IPS-NIHi7 (cell line): ENCODE results near the gene C19orf44.
"Not testable (repeated sequence)": the region's sequence is repeated elsewhere in the genome, so short reads cannot be mapped to it uniquely, and the experiment has no call there.

ENCODE experiments used
- DNase-seq: peaks from one replicate; pipeline ENCODE4 v3.0.0; 2012; ENCODE audit warnings: mixed read lengths; ENCODE audit errors: extremely low spot score

Gene C19orf44

DNA sequence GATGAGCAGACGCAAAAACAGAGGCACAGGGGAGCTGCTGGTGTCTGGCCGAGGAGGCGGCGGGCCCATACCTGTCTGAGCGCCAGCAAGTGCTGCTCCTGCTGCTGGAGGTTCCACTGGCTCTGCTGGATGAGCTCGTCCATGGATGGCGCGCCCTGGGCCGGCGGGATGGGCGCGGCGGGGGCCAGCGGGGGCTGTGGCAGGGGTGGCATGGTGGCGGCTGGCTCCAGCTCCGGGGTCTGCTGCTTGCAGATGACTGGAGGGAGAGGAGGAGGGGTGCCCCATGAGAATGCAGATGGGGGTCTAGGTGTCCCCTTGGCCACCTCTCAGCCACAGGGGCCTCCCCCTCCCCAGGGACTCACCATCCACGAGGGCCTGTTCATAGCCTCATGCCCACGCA lies 39.2 kb downstream of the C19orf44 start:
- no peak for DNase-seq

DNA sequence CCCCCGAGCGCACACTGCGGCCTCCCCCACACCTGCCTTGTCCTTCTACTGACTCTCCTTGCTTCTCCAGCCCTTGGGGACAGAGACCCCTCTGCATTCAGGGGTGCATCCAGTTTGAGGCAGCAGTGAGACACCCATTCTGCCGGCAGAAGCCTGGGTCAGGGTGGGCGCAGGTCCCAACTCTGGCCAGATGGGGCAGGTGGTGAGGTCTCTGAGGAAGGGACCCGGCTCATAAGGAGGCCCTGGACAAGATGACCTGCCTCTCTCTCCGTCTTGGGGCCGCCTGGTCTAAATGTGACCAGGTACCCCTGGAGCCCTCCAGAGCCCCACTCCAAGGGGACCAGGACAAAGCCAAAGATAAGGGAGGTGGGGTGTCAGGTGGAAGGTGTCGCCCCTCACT lies 39.9 kb downstream of the C19orf44 start:
- no peak for DNase-seq

DNA sequence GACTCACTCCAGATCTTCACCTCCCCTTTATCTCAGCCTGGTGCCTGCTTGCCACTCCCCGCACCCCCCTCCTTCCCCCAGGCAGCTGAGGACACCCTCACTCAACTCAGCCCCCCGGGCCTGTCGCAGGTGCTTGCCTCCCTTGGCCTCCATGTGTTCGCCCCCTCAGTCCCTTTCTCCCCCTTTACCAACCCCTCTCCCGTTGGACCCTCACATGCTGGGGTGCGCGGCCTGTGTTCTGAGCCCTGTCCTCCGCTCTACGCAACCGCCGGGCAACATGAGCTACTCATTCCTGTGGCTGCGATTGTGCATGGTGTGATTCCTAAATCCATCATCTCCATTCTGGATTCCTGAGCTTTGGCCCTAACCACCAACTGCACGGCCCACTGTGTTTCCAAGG lies 40.9 kb downstream of the C19orf44 start:
- DNase-seq = no peak

DNA sequence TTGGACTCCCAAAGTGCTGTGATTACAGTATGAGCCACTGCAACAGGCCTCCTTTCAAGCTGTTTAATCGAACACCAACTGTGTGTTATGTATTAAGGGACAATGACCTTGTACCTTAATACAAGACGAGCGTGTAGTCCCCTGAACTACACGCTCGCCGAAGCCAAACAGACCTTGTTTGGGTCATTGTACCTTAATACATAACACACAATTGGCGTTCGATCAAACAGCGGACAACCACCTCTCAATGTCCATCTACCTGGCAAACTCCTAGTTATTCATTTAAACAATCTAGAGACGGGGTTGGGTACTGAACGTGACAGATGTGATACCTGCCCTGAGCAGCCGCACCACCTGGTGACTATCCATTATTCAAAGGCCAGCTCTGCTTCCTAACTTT lies 44.8 kb downstream of the C19orf44 start:
- no peak for DNase-seq

DNA sequence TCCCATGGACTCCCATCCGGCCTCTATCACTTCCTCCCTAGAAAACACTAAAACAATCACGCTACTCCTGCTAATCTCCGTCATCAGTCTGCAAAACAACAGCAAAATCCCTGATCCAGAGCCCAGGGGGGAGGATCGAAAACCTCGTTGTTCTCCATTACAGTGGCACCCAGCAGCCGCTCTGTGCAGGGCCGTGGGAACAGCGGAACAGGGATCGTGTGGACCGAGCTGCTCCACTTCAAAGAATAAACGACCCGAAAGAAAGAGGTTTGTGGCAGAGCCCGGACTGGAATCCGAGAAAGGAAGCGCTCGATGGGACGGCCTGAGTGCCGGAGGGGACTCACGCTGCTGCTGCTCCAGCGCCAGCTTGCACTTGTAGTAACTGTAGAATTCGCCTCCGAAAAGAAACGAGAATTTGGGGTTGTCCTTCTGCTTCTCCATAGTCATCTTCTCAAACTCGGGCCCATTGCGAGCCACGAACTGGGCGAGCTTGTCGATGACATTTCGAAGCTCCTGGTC lies 45.4 kb downstream of the C19orf44 start:
- DNase-seq = no peak

DNA sequence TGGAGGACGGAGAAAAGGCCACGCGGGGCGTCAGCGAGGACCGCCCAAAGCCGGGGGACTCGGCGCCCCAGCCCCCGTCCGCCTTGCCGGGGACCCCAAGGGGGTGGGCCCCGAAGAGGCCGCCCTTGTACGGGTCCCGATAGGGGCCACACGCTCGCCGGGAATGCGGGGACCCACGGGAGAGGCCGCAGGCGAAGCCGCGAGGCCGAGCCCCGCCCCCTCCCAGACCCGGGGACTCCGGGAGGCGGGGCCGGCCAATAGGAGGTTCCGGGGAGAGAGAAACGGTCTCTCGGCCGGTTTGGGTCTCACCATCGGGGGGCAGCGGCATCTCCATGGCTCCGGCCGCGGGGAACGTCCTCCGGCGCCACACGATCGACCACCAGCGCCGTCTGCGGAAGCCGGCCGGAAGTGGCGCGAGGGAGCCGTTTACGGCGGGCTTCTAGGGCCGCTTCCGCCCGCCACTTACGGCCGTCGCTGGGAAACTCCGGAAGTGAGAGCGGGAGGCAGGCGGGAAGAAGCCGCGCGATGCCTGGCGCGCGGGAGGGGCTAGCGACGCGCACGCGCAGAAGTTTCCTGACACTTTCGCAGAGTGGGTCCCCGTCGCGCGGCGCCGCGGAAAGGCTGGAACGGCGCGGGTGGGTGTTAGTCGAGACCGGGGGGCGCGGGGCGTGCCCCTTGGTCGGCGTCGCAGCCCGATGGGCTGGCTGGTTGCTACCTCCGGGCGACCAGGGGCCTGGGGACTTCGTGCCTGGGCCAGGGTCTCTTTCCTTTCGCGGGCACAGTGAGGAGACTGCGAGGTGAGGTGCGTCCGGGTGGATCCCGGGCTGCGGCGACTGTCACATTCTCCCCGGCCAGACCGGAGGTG lies 46.1 kb downstream of the C19orf44 start, which contains the start of gene CHERP:
Gene CHERP, minus strand, starts transcription at position 393 of the 865 bp plus-strand sequence. Its CDS starts 59 bp downstream, at position 334.
- DNase-seq = peak; percentile 97

DNA sequence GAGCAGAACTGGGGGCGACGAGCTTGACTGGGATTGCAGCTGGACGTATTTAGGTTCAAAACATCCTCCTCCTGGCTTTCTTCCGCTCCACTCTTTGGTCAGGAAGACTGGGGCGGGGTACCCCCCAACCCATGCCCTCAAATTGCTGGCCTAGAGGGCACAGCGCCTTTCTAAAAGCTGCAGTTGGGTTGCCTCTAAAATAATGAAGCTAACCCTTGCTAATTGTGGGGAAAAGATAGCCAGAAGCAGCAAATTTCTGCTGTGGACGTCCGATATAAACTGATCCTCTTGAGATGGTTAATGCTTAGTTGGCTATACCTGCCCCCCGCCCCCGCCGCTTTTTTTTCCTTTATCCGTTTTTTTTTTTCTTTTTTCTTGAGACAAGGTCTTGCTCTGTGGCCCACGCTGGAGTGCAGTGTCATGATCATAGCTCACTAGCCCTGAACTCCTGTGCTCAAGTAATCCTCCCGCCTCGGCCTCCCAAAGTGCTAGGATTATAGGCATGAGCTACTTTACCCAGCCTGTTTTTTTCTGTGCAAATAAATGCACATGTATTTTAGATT lies 46.8 kb downstream of the C19orf44 start:
- DNase-seq = no peak

DNA sequence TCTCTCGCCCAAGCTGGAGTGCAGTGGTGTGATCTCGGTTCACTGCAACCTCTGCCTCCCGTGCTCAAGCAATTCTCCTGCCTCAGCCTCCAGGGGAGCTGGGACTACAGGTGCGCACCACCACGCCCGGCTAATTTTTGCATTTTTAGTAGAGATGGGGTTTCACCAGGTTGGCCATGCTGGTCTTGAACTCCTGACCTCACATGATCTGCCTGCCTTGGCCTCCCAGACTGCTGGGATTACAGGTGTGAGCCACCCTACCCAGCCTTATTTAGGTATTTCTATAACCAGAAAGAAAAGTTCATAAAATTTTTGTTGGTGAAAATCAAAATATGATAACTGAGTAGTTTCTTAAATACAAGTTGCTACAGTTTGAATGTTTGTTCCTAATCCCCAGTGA lies 47.5 kb downstream of the C19orf44 start:
- DNase-seq = not testable (repeated sequence)

DNA sequence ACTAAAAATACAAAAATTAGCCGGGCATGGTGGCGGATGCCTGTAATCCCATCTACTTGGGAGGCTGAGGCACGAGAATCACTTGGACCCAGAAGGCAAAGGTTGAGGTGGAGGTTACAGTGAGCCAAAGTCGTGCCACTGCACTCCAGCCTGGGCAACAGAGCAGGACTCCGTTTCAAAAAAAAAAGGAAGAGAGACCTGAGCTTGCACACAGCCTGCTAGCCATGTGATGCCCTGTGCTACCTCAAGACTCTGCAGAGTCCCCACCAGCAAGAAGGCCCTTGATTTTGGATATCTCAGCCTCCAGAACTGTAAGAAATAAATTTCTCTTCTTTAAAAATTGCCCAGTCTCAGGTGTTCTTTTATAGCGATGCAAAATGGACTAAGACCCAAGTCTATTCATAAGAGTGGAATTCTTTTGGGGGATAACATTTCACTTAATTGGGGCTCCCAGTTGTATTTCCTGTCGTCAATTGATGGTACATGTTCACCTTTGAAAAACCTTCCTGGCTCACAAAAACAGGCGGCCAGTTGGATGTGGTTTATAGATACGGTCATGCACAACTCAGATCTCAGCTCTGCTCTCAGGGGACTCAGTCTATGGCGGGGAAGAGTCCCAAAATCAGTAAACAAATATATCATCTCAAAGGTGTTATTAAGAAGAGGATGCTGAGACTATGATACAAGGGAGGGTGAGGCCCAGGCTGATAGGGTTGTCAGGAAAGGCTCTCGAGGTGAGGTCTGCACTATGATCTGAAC lies 48.5 kb downstream of the C19orf44 start:
- no peak for DNase-seq

DNA sequence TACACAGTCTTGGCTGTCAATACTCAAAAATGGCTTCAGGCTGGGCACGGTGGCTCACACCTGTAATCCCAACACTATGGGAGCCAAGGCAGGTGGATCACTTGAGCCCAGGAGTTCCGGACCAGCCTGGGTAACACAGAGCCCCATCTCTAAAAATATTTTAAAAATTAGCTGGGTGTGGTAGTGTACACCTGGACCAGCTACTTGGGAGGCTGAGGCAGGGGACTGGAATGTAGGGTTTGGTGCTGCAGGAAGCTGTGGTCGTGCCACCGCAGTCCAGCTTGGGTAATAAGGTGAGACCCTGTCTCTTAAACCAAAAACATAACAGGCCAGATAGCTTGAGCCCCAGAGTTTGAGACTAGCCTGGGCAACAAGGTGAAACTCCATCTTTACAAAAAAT lies 52.8 kb downstream of the C19orf44 start:
- DNase-seq = no peak

DNA sequence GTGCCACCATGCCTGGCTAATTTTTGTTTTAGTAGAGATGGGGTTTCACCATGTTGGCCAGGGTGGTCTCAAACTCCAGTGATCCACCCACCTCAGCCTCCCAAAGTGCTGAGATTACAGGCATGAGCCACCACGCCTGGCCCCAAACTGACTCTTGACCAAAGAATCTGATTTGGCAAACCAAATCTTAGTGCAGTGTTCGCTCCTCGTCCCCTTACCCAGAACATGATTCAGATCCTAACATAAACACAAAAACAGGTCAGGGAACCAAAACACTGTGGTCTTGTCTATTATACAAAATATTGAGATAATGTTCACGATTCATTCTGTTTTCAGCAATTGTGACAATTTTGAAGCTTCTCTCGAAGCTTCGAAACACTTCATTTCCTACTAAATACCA lies 55.7 kb downstream of the C19orf44 start:
- not testable (repeated sequence) for DNase-seq

DNA sequence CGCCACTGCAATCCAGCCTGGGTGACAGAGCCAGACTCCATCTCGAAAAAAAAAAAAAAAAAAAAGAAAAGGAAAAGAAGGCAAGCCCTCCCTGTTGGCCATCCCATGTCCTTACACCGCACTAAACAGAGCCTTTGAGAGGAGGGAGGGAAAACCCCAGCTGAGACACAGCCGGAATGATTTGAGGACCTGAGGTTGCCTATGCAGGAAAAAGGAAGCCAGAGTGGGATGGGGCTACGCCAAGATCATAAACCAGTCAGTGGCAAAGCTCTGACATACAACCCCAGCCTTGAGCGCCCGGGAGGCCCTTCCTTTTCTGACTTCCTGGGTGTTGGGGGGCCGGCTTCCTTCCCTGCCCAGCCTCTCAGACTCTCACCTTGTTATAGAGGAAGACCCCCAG lies 58.6 kb downstream of the C19orf44 start:
- no peak for DNase-seq

DNA sequence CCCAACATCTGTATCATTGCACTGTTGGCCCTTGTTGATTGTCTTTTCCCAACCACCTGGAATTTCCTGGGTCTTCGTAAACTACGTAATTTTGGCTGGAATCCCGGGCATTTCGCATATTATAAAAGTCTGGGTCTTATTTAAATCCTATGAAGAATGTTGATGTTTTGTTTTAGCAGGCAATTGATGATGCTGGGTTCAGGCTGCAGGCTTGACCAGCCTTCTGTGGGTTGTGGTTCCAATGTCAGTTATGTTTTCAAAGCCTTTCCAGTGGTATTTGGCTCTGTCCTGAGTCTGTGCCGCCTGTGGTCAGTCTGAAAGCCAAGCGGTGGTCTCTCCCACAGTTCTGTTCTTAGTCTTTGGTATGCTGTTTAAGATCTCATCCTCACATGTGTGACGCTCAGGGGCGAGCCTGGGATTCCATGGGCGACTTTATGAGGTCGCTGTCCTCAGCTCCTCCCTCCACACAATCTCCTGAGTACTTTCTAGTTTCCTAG lies 63.6 kb downstream of the C19orf44 start:
- no peak for DNase-seq

DNA sequence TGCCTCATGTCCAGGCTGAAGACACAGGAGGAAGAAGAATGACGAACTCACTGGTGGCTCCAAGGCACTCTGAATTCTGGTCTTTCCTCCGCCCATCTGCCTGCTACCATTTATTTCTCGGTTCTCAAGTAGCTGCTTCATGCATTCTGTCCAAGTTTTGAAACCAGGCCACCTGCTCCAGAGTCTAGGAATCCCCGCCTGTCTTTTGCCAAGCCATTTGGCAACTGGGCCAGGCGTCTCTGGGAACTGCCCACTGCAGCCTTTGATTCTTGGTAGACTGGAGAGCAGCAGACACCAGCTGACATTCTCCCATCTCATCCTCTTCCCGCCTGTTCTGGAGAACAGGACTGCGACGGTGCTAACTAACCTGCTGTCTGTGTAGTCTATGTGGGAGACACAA lies 65.2 kb downstream of the C19orf44 start:
- DNase-seq = no peak

DNA sequence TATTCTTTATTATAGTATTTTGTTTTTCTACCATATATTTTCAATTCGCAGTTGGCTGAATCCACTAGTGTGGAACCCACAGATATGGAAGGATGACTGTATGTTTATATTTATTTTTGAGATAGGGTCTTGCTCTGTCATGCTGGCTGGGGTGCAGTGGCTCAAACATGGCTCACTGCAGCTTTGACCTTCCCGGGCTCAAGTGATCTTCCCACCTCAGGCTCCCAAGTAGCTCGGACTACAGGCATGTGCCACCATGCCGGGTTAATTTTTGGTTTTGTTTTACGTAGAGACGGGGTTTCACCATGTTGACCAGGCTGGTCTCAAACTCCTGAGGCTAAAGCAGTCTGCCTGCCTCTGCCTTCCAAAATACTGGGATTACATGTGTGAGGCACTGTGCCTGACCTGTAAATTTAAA lies 66.4 kb downstream of the C19orf44 start:
- no peak for DNase-seq

DNA sequence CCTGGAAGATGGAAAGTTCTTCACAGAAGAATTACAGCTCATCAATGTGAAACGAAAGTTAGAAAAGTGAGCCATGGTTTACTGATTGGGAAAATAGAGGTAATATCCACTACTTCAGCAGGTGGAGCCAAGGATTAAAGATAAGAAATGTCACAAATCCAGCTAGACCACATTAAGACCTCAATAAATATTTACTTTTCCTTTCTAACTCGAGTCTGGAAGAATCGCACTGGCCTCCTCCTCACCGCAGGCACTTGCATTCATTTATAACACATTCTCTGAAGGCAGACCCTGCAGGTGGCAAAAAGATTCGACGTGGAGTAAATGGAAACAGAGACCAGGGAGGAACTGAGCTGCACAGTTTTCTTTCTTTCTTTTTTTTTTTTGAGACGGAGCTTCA lies 68.6 kb downstream of the C19orf44 start:
- no peak for DNase-seq

DNA sequence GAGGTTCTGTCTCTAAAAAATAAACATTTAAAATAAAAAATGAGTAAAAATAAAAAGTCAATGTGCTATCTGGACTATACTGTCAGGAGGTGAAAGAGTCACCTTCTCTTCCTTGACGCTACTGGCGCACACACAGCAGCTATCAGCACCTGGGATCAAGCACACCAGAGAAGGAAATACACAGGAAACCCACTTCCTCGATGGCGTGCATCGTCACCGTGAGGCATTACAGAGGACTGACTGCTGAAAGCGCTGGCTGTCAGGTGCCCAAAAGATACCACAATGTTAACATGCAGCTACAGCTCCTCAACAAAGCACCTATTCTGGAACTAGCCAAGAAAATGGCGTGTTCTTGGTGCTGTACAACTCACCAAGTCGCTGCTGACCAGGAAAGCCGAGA lies 70.0 kb downstream of the C19orf44 start:
- DNase-seq = no peak

DNA sequence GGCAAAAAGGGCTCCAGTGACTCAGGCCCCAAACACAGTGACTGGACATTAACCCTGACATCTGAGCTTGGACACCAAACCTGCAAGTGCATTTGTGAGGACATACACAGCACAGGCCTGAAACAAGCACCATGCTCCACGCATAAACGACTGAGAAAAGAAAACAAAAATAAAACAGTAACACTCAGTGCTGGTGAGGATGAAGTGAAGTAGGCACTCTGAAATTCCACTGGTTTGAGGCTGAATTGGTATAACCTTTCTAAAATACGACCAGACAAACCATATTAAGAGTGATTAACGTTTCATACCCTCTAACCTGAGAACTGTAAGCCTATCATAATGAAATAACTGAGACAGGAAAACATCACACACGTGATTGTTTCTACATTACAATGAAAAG lies 70.5 kb downstream of the C19orf44 start:
- DNase-seq = no peak

DNA sequence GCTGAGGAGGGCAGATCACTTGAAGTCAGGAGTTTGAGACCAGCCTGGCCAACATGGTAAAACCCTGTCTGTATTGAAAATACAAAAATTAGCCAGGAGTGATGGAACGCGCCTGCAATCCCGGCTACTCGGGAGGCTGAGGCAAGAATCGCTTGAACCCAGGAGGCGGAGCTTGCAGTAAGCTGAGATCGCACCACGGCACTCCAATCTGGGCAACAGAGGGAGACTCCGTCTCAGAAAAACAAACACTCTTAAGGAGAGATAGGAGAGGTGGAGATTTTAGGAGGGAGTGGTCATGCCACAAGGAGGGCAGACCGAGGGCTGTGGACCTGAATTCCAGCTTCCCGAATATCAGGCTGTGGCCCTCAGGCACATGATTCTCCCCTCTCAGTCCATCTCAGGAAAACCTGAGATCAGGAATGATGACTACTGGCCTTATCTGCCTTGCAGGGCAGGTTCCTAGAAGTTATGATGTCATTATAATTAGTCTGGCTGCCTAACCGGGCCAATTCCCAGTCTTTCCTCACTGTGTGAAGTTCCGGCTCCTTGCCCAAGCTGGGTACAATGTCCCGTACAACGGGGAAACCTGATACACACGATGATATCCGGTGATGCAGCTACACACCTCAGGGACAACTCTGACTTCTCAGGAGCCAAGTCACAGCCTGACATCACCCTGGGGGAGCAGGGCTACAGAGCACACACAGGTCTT lies 73.6 kb downstream of the C19orf44 start:
- no peak for DNase-seq
